CD4-positive, CD25-positive, alpha-beta regulatory T cell (primary cell): ENCODE results near the gene SPON1. TPM values are rescaled to one million over a fixed set of nuclear protein-coding genes. Genes with fewer than 3 reads are reported as not detected.

Experiments
- ATAC-seq, 2 donors: fragments of 150-1000 bp; cut with Tn5 transposase; one replicate each; pipeline ENCODE4 v1.10.0; 2021; ENCODE audit warnings: low read depth in 2 of 2, moderate number of reproducible peaks in 2 of 2, moderate library complexity in 1 of 2
- DNase-seq, 3 donors: peaks; one replicate each; pipeline versions ENCODE4 v3.0.0 to v3.0.0-alpha.2; 2012 to 2022; ENCODE audit warnings: mixed read lengths in 1 of 3
- H3K27ac ChIP-seq: one replicate; pipeline ENCODE4 v1.7.0; 2013; ENCODE audit warnings: mild to moderate bottlenecking, low read length; ENCODE audit not compliant: insufficient read depth, poor library complexity, severe bottlenecking
- H3K27me3 ChIP-seq: one replicate; pipeline ENCODE4 v1.7.0; 2013; ENCODE audit warnings: low read length; ENCODE audit not compliant: control insufficient read depth, insufficient read depth
- H3K36me3 ChIP-seq: one replicate; pipeline ENCODE4 v1.7.0; 2013; ENCODE audit warnings: mild to moderate bottlenecking, low read length, moderate library complexity; ENCODE audit not compliant: control insufficient read depth, insufficient read depth
- H3K4me1 ChIP-seq: 2 replicates; pipeline ENCODE4 v1.7.0; 2013; ENCODE audit warnings: mild to moderate bottlenecking, low read length; ENCODE audit not compliant: insufficient read depth, control insufficient read depth, poor library complexity, severe bottlenecking
- H3K4me3 ChIP-seq: one replicate; pipeline ENCODE4 v1.7.0; 2013; ENCODE audit warnings: low read depth, mild to moderate bottlenecking, low read length, moderate library complexity
- H3K9me3 ChIP-seq, 2 experiments: 1 replicate in 1 of 2; 2 replicates in 1 of 2; pipeline ENCODE4 v1.7.0; 2013; ENCODE audit warnings: low read length in 2 of 2, mild to moderate bottlenecking in 1 of 2, moderate library complexity in 1 of 2; ENCODE audit not compliant: control insufficient read depth in 2 of 2
- H3K27ac Mint-ChIP-seq, 3 donors: one replicate each; pipeline ENCODE4 v1.8.0; 2020 to 2022; ENCODE audit warnings: mild to moderate bottlenecking in 3 of 3, mixed read lengths in 3 of 3, moderate library complexity in 2 of 3
- H3K27me3 Mint-ChIP-seq: one replicate; pipeline ENCODE4 v1.8.0; 2022; ENCODE audit warnings: mild to moderate bottlenecking, mixed read lengths
- H3K36me3 Mint-ChIP-seq: one replicate; pipeline ENCODE4 v1.8.0; 2020; ENCODE audit warnings: mixed read lengths
- H3K4me1 Mint-ChIP-seq, 4 donors: one replicate each; pipeline ENCODE4 v1.8.0; 2020 to 2022; ENCODE audit warnings: mixed read lengths in 4 of 4, mild to moderate bottlenecking in 1 of 4
- H3K4me3 Mint-ChIP-seq, 4 donors: one replicate each; pipeline ENCODE4 v1.8.0; 2020 to 2022; ENCODE audit warnings: mild to moderate bottlenecking in 4 of 4, mixed read lengths in 4 of 4, moderate library complexity in 3 of 4
- H3K9me3 Mint-ChIP-seq, 7 donors: one replicate each; pipeline ENCODE4 v1.8.0; 2020 to 2022; ENCODE audit warnings: mixed read lengths in 7 of 7, mild to moderate bottlenecking in 3 of 7, moderate library complexity in 2 of 7
- polyA plus RNA-seq, 4 donors: library from polyadenylated mRNA; unstranded; fragments of 300-500 nt; fragmentation: Illumina TruSeq; gene quantifications; one replicate each; pipeline ENCODE4 v1.2.3, GENCODE V29; 2021
- total RNA-seq: library from RNA; stranded (reverse); gene quantifications from one replicate; pipeline ENCODE4 v1.2.3, GENCODE V29; 2022

Gene SPON1
- total and polyA plus RNA-seq, 5 donors from 2014 or later, result 0.45 to 1.2 (median 0.86) TPM

DNA sequence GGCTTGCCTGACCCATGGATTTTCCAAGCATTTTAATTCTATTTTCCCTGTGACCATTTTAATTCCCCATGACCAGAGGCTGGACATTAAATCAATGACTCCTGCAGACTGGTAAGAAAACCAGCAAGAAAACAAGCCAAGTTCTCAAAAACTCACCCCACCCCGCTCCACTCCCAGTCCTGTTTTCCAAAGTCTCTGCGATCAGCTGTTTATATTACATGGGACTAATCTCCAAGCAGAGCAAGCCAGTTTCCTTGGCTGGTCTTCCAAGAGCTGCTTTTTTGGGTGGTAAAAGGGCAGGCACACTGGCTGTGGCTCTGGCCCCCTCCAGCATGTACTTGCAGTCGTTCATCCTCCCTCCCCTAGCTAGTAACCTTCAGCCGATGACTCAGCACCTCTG is 298.5 kb downstream of the SPON1 start:
- H3K36me3 Mint-ChIP-seq, result peaks cover 23% of the 10 kb centered on the region

DNA sequence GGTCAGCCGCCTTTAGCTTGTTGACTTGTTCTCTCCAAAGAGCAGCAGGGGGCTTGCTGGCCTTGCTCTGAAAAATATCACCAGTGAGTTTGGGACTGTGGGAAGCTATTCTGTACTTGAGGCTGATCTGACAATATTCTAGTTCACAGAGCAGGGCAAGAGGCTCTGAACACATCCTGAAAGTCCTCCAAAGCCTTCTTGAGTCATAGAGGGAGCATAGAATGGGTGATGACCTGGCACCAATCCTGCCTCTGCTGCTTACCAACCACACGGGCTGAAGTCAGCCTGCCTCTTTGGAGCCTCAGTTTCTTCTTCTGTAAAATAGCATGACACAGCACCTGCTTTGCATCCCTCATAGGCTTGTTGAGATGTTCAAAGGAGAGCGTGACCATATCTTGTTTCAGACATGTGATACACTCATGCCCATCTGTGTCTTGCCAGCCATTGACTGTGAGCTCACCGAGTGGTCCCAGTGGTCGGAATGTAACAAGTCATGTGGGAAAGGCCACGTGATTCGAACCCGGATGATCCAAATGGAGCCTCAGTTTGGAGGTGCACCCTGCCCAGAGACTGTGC is 299.8 kb downstream of the SPON1 start:
- no peak overlapping the region for H3K4me3 Mint-ChIP-seq
- H3K4me3 ChIP-seq, result no peak overlapping the region
- H3K4me1 ChIP-seq, result no peaks in the 10 kb centered on the region
- no peaks in the 10 kb centered on the region for H3K36me3 ChIP-seq
- no peaks in the 10 kb centered on the region for H3K9me3 ChIP-seq
- no peaks in the 10 kb centered on the region for H3K9me3 Mint-ChIP-seq
- ATAC-seq, result no peak
- no peak overlapping the region for H3K27ac ChIP-seq
- H3K27me3 ChIP-seq, result no peaks in the 10 kb centered on the region
- DNase-seq, result no peak
- no peak overlapping the region for H3K27ac Mint-ChIP-seq
- H3K36me3 Mint-ChIP-seq, result peaks cover 19% of the 10 kb centered on the region
- no peaks in the 10 kb centered on the region for H3K27me3 Mint-ChIP-seq
- H3K4me1 Mint-ChIP-seq, result no peaks in the 10 kb centered on the region

More for the DNA sequence above, 298.5 kb downstream of the SPON1 start:
- no peak overlapping the region for H3K4me3 Mint-ChIP-seq
- Histone ChIP-seq H3K27me3 (no peaks in the 10 kb centered on the region), H3K4me1 (no peaks in the 10 kb centered on the region), H3K27ac (no peak overlapping the region), H3K9me3 (no peaks in the 10 kb centered on the region), H3K36me3 (no peaks in the 10 kb centered on the region), H3K4me3 (no peak overlapping the region)
- ATAC-seq (no peak), DNase-seq (no peak)
- no peaks in the 10 kb centered on the region for H3K9me3 Mint-ChIP-seq
- no peaks in the 10 kb centered on the region for H3K27me3 Mint-ChIP-seq
- H3K4me1 Mint-ChIP-seq, result no peaks in the 10 kb centered on the region
- H3K27ac Mint-ChIP-seq, result no peak overlapping the region

- H3K9me3 ChIP-seq, result no peaks in the 10 kb centered on the region
- Mint-ChIP-seq H3K4me1 (peaks cover 3 to 5% (median 5%) of the 10 kb centered on the region in 4 donors), H3K9me3 (no peaks in the 10 kb centered on the region), H3K4me3 (no peak overlapping the region), H3K27me3 (no peaks in the 10 kb centered on the region), H3K36me3 (peaks cover 19% of the 10 kb centered on the region), H3K27ac (no peak overlapping the region)
- H3K4me1 ChIP-seq, result peaks cover 6% of the 10 kb centered on the region
- no peak for DNase-seq
- ATAC-seq, result no peak
- no peak overlapping the region for H3K27ac ChIP-seq
- no peaks in the 10 kb centered on the region for H3K36me3 ChIP-seq
- no peak overlapping the region for H3K4me3 ChIP-seq
- H3K27me3 ChIP-seq, result no peaks in the 10 kb centered on the region
These were observed 302.4 kb downstream of the SPON1 start for GRCh38 chr11:14264966-14265365.

GRCh38 chr11:14266622-14267021 is 304.1 kb downstream of the SPON1 start:
- H3K4me1 ChIP-seq, result peaks cover 21% of the 10 kb centered on the region
- no peak overlapping the region for H3K27ac ChIP-seq
- H3K9me3 Mint-ChIP-seq, result no peaks in the 10 kb centered on the region
- peaks cover 18 to 21% (median 20%) of the 10 kb centered on the region in 4 donors for H3K4me1 Mint-ChIP-seq
- H3K36me3 ChIP-seq, result no peaks in the 10 kb centered on the region
- H3K4me3 Mint-ChIP-seq, result no peak overlapping the region
- no peak overlapping the region for H3K4me3 ChIP-seq
- ATAC-seq (no peak), DNase-seq (no peak)
- H3K27me3 ChIP-seq, result no peaks in the 10 kb centered on the region
- H3K27ac Mint-ChIP-seq, result peak overlapping the region in 1 of 3 donors; percentile 18
- H3K36me3 Mint-ChIP-seq, result peaks cover 19% of the 10 kb centered on the region
- no peaks in the 10 kb centered on the region for H3K27me3 Mint-ChIP-seq
- H3K9me3 ChIP-seq, result no peaks in the 10 kb centered on the region

- Mint-ChIP-seq H3K36me3 (peaks cover 19% of the 10 kb centered on the region), H3K4me3 (peak overlapping the region in 1 of 4 donors; percentile 55), H3K27ac (no peak overlapping the region), H3K4me1 (peaks cover 25 to 29% (median 27%) of the 10 kb centered on the region in 4 donors), H3K27me3 (no peaks in the 10 kb centered on the region), H3K9me3 (no peaks in the 10 kb centered on the region)
- Histone ChIP-seq H3K9me3 (no peaks in the 10 kb centered on the region), H3K4me1 (peaks cover 26% of the 10 kb centered on the region), H3K36me3 (no peaks in the 10 kb centered on the region), H3K4me3 (no peak overlapping the region), H3K27me3 (no peaks in the 10 kb centered on the region), H3K27ac (no peak overlapping the region)
- no peak for ATAC-seq
- no peak for DNase-seq
These were observed 305.5 kb downstream of the SPON1 start for GRCh38 chr11:14267861-14268635.

GRCh38 chr11:14269692-14270573 is 307.4 kb downstream of the SPON1 start:
- DNase-seq, result peak in 1 of 3 donors; percentile 60
- peak overlapping the region in 1 of 3 donors; percentile 44 for H3K27ac Mint-ChIP-seq
- no peaks in the 10 kb centered on the region for H3K27me3 Mint-ChIP-seq
- H3K4me3 Mint-ChIP-seq, result peak overlapping the region in 2 of 4 donors; percentile 2 to 4
- Histone ChIP-seq H3K27ac (no peak overlapping the region), H3K36me3 (no peaks in the 10 kb centered on the region), H3K4me1 (peaks cover 26% of the 10 kb centered on the region), H3K4me3 (peak overlapping the region; percentile 65), H3K9me3 (no peaks in the 10 kb centered on the region), H3K27me3 (no peaks in the 10 kb centered on the region)
- H3K4me1 Mint-ChIP-seq, result peaks cover 25 to 29% (median 27%) of the 10 kb centered on the region in 4 donors
- H3K9me3 Mint-ChIP-seq, result no peaks in the 10 kb centered on the region
- H3K36me3 Mint-ChIP-seq, result peaks cover 8% of the 10 kb centered on the region
- ATAC-seq, result peak; percentile 26 to 53

GRCh38 chr11:14270690-14271542 is 308.4 kb downstream of the SPON1 start:
- Mint-ChIP-seq H3K27ac (peak overlapping the region; percentile 9 to 75 (median 44)), H3K9me3 (no peaks in the 10 kb centered on the region), H3K4me3 (peak overlapping the region; percentile 2 to 78 (median 42)), H3K27me3 (no peaks in the 10 kb centered on the region), H3K4me1 (peaks cover 26 to 32% (median 29%) of the 10 kb centered on the region in 4 donors), H3K36me3 (no peaks in the 10 kb centered on the region)
- DNase-seq, result peak in 2 of 3 donors; percentile 8 to 63
- Histone ChIP-seq H3K36me3 (no peaks in the 10 kb centered on the region), H3K27me3 (no peaks in the 10 kb centered on the region), H3K9me3 (no peaks in the 10 kb centered on the region), H3K27ac (peak overlapping the region; percentile 28), H3K4me3 (peak overlapping the region; percentile 65), H3K4me1 (peaks cover 26% of the 10 kb centered on the region)
- peak; percentile 65 to 69 for ATAC-seq
